Measurements from ENCODE around the gene RESF1. TPM values are rescaled to one million over a fixed set of nuclear protein-coding genes. Genes with fewer than 3 reads are reported as not detected.

The RESF1 gene
- polyA plus RNA-seq, 4 donors, result 34.6 to 134 (median 89.5) TPM

DNA sequence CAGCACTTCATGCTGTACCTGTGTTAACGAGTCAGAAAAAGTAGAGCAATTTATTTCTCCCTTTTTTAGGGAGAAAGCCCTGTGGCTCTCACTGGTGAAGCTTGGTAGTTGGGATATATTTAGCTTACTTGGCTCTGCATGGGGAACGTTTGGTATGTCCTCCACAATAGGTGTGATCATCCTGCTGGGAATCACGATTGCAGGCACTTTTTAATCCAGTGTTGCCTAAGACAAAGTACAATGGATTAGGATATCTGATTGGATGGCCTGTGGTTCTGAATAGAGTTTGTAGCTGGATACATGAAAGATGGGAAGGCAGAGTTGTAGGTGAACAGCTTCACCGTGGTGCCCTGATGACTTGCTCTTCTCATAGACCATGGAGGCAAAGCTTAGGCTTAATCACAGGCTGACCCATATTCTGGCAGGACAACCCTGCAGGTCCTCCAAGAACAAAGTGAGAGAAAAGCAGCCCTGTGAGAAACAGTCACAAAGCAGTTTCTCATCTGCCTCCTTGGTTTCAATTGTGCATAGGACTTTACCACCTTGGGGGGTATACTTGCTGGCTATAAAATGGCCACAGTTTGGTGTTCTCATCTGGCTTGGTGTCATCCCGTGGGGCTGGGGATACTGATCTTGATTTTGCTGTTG lies 7.5 kb downstream of the RESF1 start:
- no peak for DNase-seq
- no peak for FAIRE-seq
- Histone ChIP-seq H3K9me3 (ENCODE audit: control insufficient read depth in 2 of 2, insufficient read depth in 1 of 2, low read depth in 1 of 2, low read length in 1 of 2) (peaks cover 0 to 28% of the 10 kb centered on the region in 2 donors), H3K27ac (ENCODE audit: low read depth in 1 of 3, low read length in 2 of 3) (peak overlapping the region in 2 of 3 donors; percentile 28 to 57), H3K36me3 (ENCODE audit: control insufficient read depth in 3 of 3, insufficient read depth in 2 of 3, low read depth in 1 of 3, low read length in 3 of 3) (peaks cover 7 to 44% (median 12%) of the 10 kb centered on the region in 3 donors), H3K4me3 (ENCODE audit: low read depth in 1 of 3, low read length in 3 of 3) (no peak overlapping the region), H3K27me3 (ENCODE audit: control insufficient read depth in 3 of 3, insufficient read depth in 3 of 3, low read length in 3 of 3) (no peaks in the 10 kb centered on the region), H3K4me1 (ENCODE audit: control insufficient read depth in 3 of 3, insufficient read depth in 2 of 3, low read depth in 1 of 3, low read length in 2 of 3) (peaks cover 2 to 7% (median 5%) of the 10 kb centered on the region in 3 donors)
- WGBS, 3 donors, result 50 to 57% (median 56%) methylated on average over 5 of the region's 5 CpGs

DNA sequence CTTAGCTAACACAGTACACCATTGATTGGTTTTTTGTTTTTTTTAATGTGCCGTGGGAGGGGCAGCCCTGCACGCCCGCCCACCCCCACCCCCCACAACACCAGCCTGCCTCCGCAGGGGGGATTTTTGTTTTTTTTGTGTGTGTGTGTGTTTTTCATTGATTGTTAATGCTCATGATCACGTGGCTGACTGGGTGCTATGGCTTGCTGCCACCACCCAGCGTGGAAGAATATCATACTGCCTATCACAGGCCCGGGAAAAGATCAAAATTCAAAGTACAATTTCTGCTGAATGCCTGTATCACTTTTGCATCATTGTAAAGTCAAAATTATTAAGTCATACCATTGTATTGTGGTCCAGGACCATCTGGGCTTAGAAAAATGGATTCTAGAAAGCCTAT lies 8.3 kb downstream of the RESF1 start:
- no peak overlapping the region for H3K4me3 ChIP-seq (ENCODE audit: low read depth in 1 of 3, low read length in 3 of 3)
- H3K9me3 ChIP-seq (ENCODE audit: control insufficient read depth in 2 of 2, insufficient read depth in 1 of 2, low read depth in 1 of 2, low read length in 1 of 2), result peaks cover 0 to 36% of the 10 kb centered on the region in 2 donors
- FAIRE-seq (no peak), DNase-seq (peak; percentile 22 to 68)
- 51 to 67% (median 58%) methylated on average over 7 of the region's 7 CpGs for WGBS, 3 donors
- H3K27me3 ChIP-seq (ENCODE audit: control insufficient read depth in 3 of 3, insufficient read depth in 3 of 3, low read length in 3 of 3), result no peaks in the 10 kb centered on the region
- peaks cover 2 to 7% (median 2%) of the 10 kb centered on the region in 3 donors for H3K4me1 ChIP-seq (ENCODE audit: control insufficient read depth in 3 of 3, insufficient read depth in 2 of 3, low read depth in 1 of 3, low read length in 2 of 3)
- peaks cover 12 to 49% (median 12%) of the 10 kb centered on the region in 3 donors for H3K36me3 ChIP-seq (ENCODE audit: control insufficient read depth in 3 of 3, insufficient read depth in 2 of 3, low read depth in 1 of 3, low read length in 3 of 3)
- no peak overlapping the region for H3K27ac ChIP-seq (ENCODE audit: low read depth in 1 of 3, low read length in 2 of 3)

DNA sequence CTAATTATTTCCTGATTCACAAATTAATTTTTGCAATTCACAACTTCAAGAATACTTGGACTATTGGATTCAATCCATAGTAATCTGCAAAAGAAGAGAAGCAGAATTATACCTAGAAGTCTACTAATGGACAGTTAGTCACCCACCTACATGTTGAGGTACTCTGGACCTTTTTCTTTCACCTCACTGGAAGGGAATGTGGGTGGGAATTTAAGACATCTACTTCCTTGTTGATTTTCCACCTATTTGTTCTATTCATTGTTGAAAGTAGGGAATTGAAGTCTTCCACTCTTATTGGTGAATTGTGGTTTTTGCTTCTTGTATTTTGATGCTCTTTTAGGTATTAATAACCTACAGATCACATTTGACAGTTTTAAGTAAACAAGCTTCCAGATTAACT lies 11.0 kb downstream of the RESF1 start:
- no peaks in the 10 kb centered on the region for H3K27me3 ChIP-seq (ENCODE audit: control insufficient read depth in 3 of 3, insufficient read depth in 3 of 3, low read length in 3 of 3)
- peaks cover 0 to 51% of the 10 kb centered on the region in 2 donors for H3K9me3 ChIP-seq (ENCODE audit: control insufficient read depth in 2 of 2, insufficient read depth in 1 of 2, low read depth in 1 of 2, low read length in 1 of 2)
- no peak overlapping the region for H3K27ac ChIP-seq (ENCODE audit: low read depth in 1 of 3, low read length in 2 of 3)
- H3K36me3 ChIP-seq (ENCODE audit: control insufficient read depth in 3 of 3, insufficient read depth in 2 of 3, low read depth in 1 of 3, low read length in 3 of 3), result peaks cover 8 to 52% (median 25%) of the 10 kb centered on the region in 3 donors
- peaks cover 0 to 7% (median 2%) of the 10 kb centered on the region in 3 donors for H3K4me1 ChIP-seq (ENCODE audit: control insufficient read depth in 3 of 3, insufficient read depth in 2 of 3, low read depth in 1 of 3, low read length in 2 of 3)
- DNase-seq (no peak), FAIRE-seq (no peak)
- H3K4me3 ChIP-seq (ENCODE audit: low read depth in 1 of 3, low read length in 3 of 3), result no peak overlapping the region

DNA sequence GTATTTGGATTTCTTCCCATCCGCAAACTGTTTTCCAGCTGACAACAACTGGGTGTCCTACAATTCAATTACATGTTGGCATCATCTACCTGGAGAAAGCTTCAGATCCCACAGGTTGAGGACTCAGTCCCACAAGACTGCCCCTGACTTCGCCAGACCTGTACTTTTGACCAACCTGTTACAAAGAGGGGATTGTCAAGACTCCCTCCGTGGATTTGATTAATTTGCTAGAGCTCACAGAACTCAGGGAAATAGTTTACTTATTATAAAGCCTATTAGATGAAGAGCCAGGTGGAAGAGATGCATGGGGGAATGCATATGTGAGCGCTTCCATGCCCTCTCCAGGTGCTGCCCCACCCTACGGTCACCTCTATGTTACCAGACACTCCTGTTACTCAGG lies 14.6 kb downstream of the RESF1 start:
- no peaks in the 10 kb centered on the region for H3K4me1 ChIP-seq (ENCODE audit: control insufficient read depth in 3 of 3, insufficient read depth in 2 of 3, low read depth in 1 of 3, low read length in 2 of 3)
- DNase-seq, result no peak
- no peak for FAIRE-seq
- H3K27me3 ChIP-seq (ENCODE audit: control insufficient read depth in 3 of 3, insufficient read depth in 3 of 3, low read length in 3 of 3), result no peaks in the 10 kb centered on the region
- no peak overlapping the region for H3K4me3 ChIP-seq (ENCODE audit: low read depth in 1 of 3, low read length in 3 of 3)
- 97 to 99% (median 98%) methylated on average over 5 of the region's 5 CpGs for WGBS, 3 donors
- no peak overlapping the region for H3K27ac ChIP-seq (ENCODE audit: low read depth in 1 of 3, low read length in 2 of 3)
- peaks cover 8 to 61% (median 37%) of the 10 kb centered on the region in 3 donors for H3K36me3 ChIP-seq (ENCODE audit: control insufficient read depth in 3 of 3, insufficient read depth in 2 of 3, low read depth in 1 of 3, low read length in 3 of 3)
- peaks cover 0 to 68% of the 10 kb centered on the region in 2 donors for H3K9me3 ChIP-seq (ENCODE audit: control insufficient read depth in 2 of 2, insufficient read depth in 1 of 2, low read depth in 1 of 2, low read length in 1 of 2)

DNA sequence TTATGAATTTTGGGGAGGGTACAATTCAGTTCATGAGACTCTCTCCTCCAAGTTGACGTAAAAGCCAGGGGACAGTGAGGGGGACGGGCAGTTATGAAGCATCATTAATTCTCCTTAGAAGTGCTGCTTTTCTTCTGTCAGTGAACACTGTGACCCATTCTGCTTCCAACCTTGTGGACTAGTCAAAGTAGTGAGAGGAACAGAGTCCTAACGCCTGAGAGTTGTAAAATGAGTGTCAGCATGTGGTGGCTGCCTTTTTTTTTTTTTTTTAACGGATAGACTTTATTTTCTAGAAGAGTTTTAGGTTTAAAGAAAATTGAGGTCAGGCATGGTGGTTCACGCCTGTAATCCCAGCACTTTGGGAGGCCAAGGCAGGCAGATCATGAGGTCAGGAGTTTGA lies 15.5 kb downstream of the RESF1 start:
- H3K4me1 ChIP-seq (ENCODE audit: control insufficient read depth in 3 of 3, insufficient read depth in 2 of 3, low read depth in 1 of 3, low read length in 2 of 3), result no peaks in the 10 kb centered on the region
- no peaks in the 10 kb centered on the region for H3K27me3 ChIP-seq (ENCODE audit: control insufficient read depth in 3 of 3, insufficient read depth in 3 of 3, low read length in 3 of 3)
- no peak overlapping the region for H3K4me3 ChIP-seq (ENCODE audit: low read depth in 1 of 3, low read length in 3 of 3)
- peaks cover 14 to 58% (median 44%) of the 10 kb centered on the region in 3 donors for H3K36me3 ChIP-seq (ENCODE audit: control insufficient read depth in 3 of 3, insufficient read depth in 2 of 3, low read depth in 1 of 3, low read length in 3 of 3)
- peaks cover 0 to 68% of the 10 kb centered on the region in 2 donors for H3K9me3 ChIP-seq (ENCODE audit: control insufficient read depth in 2 of 2, insufficient read depth in 1 of 2, low read depth in 1 of 2, low read length in 1 of 2)
- no peak overlapping the region for H3K27ac ChIP-seq (ENCODE audit: low read depth in 1 of 3, low read length in 2 of 3)
- 89 to 91% (median 90%) methylated on average over 5 of the region's 5 CpGs for WGBS, 3 donors
- DNase-seq, result no peak
- no peak for FAIRE-seq

DNA sequence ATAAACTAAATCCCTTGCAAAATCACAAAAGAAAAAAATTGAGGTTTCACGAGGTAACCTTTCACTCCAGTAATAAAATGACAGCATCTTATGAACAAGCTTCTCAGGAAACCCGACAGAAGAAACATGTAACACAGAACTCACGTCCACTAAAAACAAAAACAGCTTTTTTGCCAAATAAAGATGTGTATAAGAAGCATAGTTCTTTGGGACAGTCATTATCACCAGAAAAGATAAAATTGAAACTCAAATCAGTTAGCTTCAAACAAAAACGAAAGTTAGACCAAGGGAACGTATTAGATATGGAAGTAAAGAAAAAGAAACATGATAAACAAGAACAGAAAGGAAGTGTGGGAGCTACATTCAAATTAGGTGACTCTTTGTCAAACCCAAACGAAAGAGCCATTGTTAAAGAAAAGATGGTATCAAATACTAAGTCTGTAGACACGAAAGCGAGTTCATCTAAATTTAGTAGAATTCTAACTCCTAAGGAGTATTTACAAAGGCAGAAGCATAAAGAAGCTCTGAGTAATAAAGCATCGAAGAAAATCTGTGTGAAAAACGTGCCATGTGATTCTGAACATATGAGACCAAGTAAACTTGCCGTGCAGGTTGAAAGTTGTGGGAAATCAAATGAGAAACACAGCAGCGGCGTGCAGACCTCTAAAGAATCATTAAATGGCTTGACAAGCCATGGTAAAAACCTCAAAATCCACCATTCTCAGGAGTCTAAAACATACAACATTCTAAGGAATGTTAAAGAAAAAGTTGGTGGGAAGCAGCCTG lies 25.8 kb downstream of the RESF1 start:
- no peak overlapping the region for H3K4me3 ChIP-seq (ENCODE audit: low read depth in 1 of 3, low read length in 3 of 3)
- no peaks in the 10 kb centered on the region for H3K4me1 ChIP-seq (ENCODE audit: control insufficient read depth in 3 of 3, insufficient read depth in 2 of 3, low read depth in 1 of 3, low read length in 2 of 3)
- no peak for FAIRE-seq
- WGBS, 3 donors, result 82 to 95% (median 88%) methylated on average over 13 of the region's 13 CpGs
- H3K9me3 ChIP-seq (ENCODE audit: control insufficient read depth in 2 of 2, insufficient read depth in 1 of 2, low read depth in 1 of 2, low read length in 1 of 2), result peaks cover 2 to 40% of the 10 kb centered on the region in 2 donors
- H3K27me3 ChIP-seq (ENCODE audit: control insufficient read depth in 3 of 3, insufficient read depth in 3 of 3, low read length in 3 of 3), result no peaks in the 10 kb centered on the region
- DNase-seq, result no peak
- peaks cover 10 to 40% (median 20%) of the 10 kb centered on the region in 3 donors for H3K36me3 ChIP-seq (ENCODE audit: control insufficient read depth in 3 of 3, insufficient read depth in 2 of 3, low read depth in 1 of 3, low read length in 3 of 3)
- H3K27ac ChIP-seq (ENCODE audit: low read depth in 1 of 3, low read length in 2 of 3), result no peak overlapping the region

DNA sequence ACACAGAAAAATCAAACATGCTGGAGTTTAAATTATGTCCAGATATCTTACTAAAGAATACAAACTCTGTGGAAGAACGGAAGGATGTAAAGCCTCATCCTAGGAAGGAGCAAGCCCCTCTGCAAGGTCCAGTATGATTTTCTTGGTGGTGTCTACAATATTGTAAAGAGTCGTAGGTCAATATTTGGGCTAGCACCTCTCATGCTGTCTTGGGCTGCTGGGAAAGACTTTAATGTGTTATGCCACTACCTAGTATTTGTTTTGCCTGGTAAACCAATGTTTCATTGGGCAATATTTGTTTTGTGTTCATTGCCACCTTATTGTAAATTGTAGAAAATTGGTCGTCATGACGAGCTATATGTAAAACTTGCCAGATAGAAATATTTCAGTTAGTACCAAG lies 26.6 kb downstream of the RESF1 start:
- Histone ChIP-seq H3K36me3 (ENCODE audit: control insufficient read depth in 3 of 3, insufficient read depth in 2 of 3, low read depth in 1 of 3, low read length in 3 of 3) (peaks cover 10 to 38% (median 23%) of the 10 kb centered on the region in 3 donors), H3K9me3 (ENCODE audit: control insufficient read depth in 2 of 2, insufficient read depth in 1 of 2, low read depth in 1 of 2, low read length in 1 of 2) (peaks cover 2 to 36% of the 10 kb centered on the region in 2 donors), H3K4me1 (ENCODE audit: control insufficient read depth in 3 of 3, insufficient read depth in 2 of 3, low read depth in 1 of 3, low read length in 2 of 3) (no peaks in the 10 kb centered on the region), H3K27ac (ENCODE audit: low read depth in 1 of 3, low read length in 2 of 3) (no peak overlapping the region), H3K27me3 (ENCODE audit: control insufficient read depth in 3 of 3, insufficient read depth in 3 of 3, low read length in 3 of 3) (no peaks in the 10 kb centered on the region), H3K4me3 (ENCODE audit: low read depth in 1 of 3, low read length in 3 of 3) (no peak overlapping the region)
- DNase-seq (no peak), FAIRE-seq (no peak)
- WGBS, 3 donors, result 94 to 96% (median 95%) methylated on average over 4 of the region's 4 CpGs

DNA sequence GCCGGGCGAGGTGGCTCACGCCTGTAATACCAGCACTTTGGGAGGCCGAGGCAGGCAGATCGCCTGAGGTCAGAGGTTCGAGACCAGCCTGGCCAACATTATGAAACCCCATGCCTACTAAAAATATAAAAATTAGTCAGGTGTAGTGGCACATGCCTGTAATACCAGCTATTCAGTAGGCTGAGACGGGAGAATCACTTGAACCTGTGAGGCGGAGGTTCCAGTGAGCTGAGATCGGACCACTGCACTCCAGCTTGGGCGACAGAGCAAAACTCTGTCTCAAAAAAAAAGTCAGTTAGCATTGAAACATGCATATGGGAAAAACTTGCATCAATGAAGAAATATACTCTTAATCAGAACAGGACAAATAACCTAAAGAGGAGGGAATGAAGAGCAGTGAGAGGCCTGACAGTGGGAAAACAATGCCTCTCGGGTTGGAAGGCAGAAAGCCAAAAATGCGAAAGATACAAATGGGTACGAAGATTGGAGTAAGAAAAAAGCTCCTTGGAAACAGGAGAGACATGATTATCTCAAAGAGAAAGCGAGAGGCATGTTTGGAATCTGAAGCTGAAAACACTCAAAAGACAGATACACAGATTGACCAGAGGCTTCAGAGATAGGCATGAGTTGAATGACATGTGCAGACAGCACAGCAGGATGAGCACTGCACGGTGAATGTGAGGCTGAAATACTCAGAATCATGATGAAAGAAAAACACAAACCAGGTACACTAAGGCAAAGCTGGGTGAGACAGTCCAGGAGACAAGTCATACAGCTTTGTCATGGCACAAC lies 30.6 kb downstream of the RESF1 start:
- 95 to 97% (median 96%) methylated on average over 15 of the region's 15 CpGs for WGBS, 3 donors
- no peak overlapping the region for H3K27ac ChIP-seq (ENCODE audit: low read depth in 1 of 3, low read length in 2 of 3)
- DNase-seq (no peak), FAIRE-seq (no peak)
- peaks cover 0 to 40% (median 22%) of the 10 kb centered on the region in 3 donors for H3K36me3 ChIP-seq (ENCODE audit: control insufficient read depth in 3 of 3, insufficient read depth in 2 of 3, low read depth in 1 of 3, low read length in 3 of 3)
- no peaks in the 10 kb centered on the region for H3K4me1 ChIP-seq (ENCODE audit: control insufficient read depth in 3 of 3, insufficient read depth in 2 of 3, low read depth in 1 of 3, low read length in 2 of 3)
- peaks cover 0 to 4% of the 10 kb centered on the region in 2 donors for H3K9me3 ChIP-seq (ENCODE audit: control insufficient read depth in 2 of 2, insufficient read depth in 1 of 2, low read depth in 1 of 2, low read length in 1 of 2)
- H3K27me3 ChIP-seq (ENCODE audit: control insufficient read depth in 3 of 3, insufficient read depth in 3 of 3, low read length in 3 of 3), result no peaks in the 10 kb centered on the region
- no peak overlapping the region for H3K4me3 ChIP-seq (ENCODE audit: low read depth in 1 of 3, low read length in 3 of 3)
